OCI-LY1 (cell line): ENCODE data around the gene CMTM7.

Source experiments
- H2AFZ ChIP-seq: fragments of 200-600 bp; sonication (generic), shearing (Covaris generic); 2 replicates; pipeline ENCODE4 v1.6.0; 2014; ENCODE audit warnings: antibody characterized with exemption, mild to moderate bottlenecking, low read length
- H3F3A ChIP-seq: fragments of 200-600 bp; sonication (generic), shearing (Covaris generic); 2 replicates; pipeline ENCODE4 v1.6.0; 2014; ENCODE audit warnings: mild to moderate bottlenecking, antibody characterized with exemption, low read length, moderate library complexity; ENCODE audit not compliant: insufficient read depth
- H3K27ac ChIP-seq: fragments of 200-600 bp; sonication (generic); 2 replicates; pipeline ENCODE4 v1.5.1; 2014; ENCODE audit warnings: low read length, mixed run types, mild to moderate bottlenecking, low read depth; ENCODE audit not compliant: poor library complexity, severe bottlenecking
- H3K27me3 ChIP-seq: fragments of 200-600 bp; sonication (generic); 2 replicates; pipeline ENCODE4 v1.6.0; 2014; ENCODE audit warnings: antibody characterized with exemption, mild to moderate bottlenecking, low read length, moderate library complexity; ENCODE audit not compliant: insufficient read depth
- H3K36me3 ChIP-seq: fragments of 200-600 bp; sonication (generic); 2 replicates; pipeline ENCODE4 v1.6.1; 2014; ENCODE audit warnings: mild to moderate bottlenecking, antibody characterized with exemption, low read length, moderate library complexity, mixed read lengths; ENCODE audit not compliant: insufficient read depth
- H3K4me1 ChIP-seq: fragments of 200-600 bp; sonication (generic); 2 replicates; pipeline ENCODE4 v1.5.1; 2014; ENCODE audit warnings: mild to moderate bottlenecking, low read length, moderate library complexity; ENCODE audit not compliant: insufficient read depth, severe bottlenecking
- H3K4me2 ChIP-seq: fragments of 200-600 bp; sonication (generic), shearing (Covaris generic); 2 replicates; pipeline ENCODE4 v1.6.1; 2014; ENCODE audit warnings: low read length
- H3K4me3 ChIP-seq: fragments of 200-600 bp; sonication (generic); 2 replicates; pipeline ENCODE4 v1.5.1; 2014; ENCODE audit warnings: low read length, low read depth, mild to moderate bottlenecking, mixed read lengths; ENCODE audit not compliant: poor library complexity, severe bottlenecking
- H3K79me2 ChIP-seq: fragments of 200-600 bp; shearing (Covaris generic); 2 replicates; pipeline ENCODE4 v1.6.1; 2016; ENCODE audit warnings: mixed run types, low read length, mixed read lengths; ENCODE audit not compliant: insufficient read depth
- H3K9ac ChIP-seq: fragments of 200-600 bp; sonication (generic), shearing (Covaris generic); 2 replicates; pipeline ENCODE4 v1.6.1; 2014; ENCODE audit warnings: mild to moderate bottlenecking, low read length, mixed read lengths
- H3K9me2 ChIP-seq: fragments of 200-600 bp; sonication (generic), shearing (Covaris generic); 2 replicates; pipeline ENCODE4 v1.6.1; 2014; ENCODE audit warnings: low read depth, mild to moderate bottlenecking, low read length, mixed read lengths
- H3K9me3 ChIP-seq: fragments of 200-600 bp; shearing (Covaris generic); 2 replicates; pipeline ENCODE4 v1.6.1; 2014; ENCODE audit warnings: low read length, mixed read lengths
- H4K20me1 ChIP-seq: fragments of 200-600 bp; sonication (generic), shearing (Covaris generic); 2 replicates; pipeline ENCODE4 v1.6.0; 2016; ENCODE audit warnings: mild to moderate bottlenecking, low read length; ENCODE audit not compliant: insufficient read depth
- EZH2 ChIP-seq: fragments of 200-600 bp; sonication (generic), shearing (Covaris generic); IDR thresholded peaks from 2 replicates; pipeline ENCODE4 v1.8.0; 2017; ENCODE audit warnings: borderline replicate concordance, mixed run types, mild to moderate bottlenecking, antibody characterized with exemption, low read length, moderate library complexity, mixed read lengths
- TF ChIP-seq, protein P1 (sequence below): fragments of 200-600 bp; sonication (generic), shearing (Covaris generic); IDR thresholded peaks from 2 replicates; pipeline ENCODE4 v1.5.1; 2017; ENCODE audit warnings: mild to moderate bottlenecking, antibody characterized with exemption, low read length, moderate library complexity, mixed read lengths

The CMTM7 gene

DNA sequence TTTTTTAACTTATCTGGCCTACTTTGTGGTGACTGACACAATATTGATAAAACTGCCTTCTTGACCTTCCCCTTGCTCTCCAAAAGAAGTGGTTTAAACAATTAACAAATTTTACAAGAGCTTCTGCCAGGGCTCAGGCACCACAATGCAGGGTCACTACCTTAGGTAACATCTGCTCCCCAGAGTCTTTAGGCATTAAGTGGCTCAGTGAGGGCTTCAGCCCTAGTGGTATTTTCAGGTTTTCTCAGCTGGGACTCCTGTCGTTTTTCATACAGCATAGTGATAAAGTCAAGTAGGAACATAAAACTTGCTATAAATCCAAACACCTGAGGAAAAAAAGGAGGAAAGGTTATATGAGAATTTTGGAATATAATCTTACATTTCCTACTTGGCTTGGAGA is 92.1 kb downstream of the CMTM7 start:
- Histone ChIP-seq H3K4me2 (peak overlapping the region; percentile 65; the same call in 1 of the 2 replicates), H3K27me3 (no peaks in the 10 kb centered on the region), H3K9me2 (no peaks in the 10 kb centered on the region), H4K20me1 (no peaks in the 10 kb centered on the region), H3F3A (no peaks in the 10 kb centered on the region; the same call in 1 of the 2 replicates), H3K9me3 (no peaks in the 10 kb centered on the region), H3K79me2 (no peaks in the 10 kb centered on the region), H3K4me3 (no peak overlapping the region), H3K4me1 (peaks cover 18% of the 10 kb centered on the region), H2AFZ (no peak overlapping the region), H3K27ac (peak overlapping the region; percentile 66), H3K9ac (no peak overlapping the region), H3K36me3 (peaks cover 70% of the 10 kb centered on the region)
- no peak for TF ChIP-seq EZH2
- TF ChIP-seq, protein P1, sequence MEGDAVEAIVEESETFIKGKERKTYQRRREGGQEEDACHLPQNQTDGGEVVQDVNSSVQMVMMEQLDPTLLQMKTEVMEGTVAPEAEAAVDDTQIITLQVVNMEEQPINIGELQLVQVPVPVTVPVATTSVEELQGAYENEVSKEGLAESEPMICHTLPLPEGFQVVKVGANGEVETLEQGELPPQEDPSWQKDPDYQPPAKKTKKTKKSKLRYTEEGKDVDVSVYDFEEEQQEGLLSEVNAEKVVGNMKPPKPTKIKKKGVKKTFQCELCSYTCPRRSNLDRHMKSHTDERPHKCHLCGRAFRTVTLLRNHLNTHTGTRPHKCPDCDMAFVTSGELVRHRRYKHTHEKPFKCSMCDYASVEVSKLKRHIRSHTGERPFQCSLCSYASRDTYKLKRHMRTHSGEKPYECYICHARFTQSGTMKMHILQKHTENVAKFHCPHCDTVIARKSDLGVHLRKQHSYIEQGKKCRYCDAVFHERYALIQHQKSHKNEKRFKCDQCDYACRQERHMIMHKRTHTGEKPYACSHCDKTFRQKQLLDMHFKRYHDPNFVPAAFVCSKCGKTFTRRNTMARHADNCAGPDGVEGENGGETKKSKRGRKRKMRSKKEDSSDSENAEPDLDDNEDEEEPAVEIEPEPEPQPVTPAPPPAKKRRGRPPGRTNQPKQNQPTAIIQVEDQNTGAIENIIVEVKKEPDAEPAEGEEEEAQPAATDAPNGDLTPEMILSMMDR: no peak

DNA sequence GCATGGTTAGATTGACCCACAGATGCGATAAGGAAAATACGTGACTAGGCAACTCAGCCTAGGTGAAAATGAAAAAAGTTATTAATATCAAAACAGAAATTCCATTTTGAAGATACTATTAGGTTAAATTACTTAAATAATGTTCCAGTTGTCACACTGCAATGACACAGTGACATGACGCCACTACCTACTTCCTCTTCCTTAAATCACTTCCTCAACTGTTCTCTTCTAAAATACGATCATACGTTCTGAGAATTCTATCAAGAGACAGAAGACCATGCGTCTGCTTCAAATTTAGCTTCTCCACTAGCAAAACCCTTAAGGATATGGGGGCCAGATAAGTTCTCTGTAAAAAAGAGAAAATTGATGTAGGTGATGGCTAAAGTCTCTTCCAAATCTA is 92.8 kb downstream of the CMTM7 start:
- H3K4me2 ChIP-seq: peak overlapping the region; percentile 65
- peaks cover 63% of the 10 kb centered on the region for H3K36me3 ChIP-seq

DNA sequence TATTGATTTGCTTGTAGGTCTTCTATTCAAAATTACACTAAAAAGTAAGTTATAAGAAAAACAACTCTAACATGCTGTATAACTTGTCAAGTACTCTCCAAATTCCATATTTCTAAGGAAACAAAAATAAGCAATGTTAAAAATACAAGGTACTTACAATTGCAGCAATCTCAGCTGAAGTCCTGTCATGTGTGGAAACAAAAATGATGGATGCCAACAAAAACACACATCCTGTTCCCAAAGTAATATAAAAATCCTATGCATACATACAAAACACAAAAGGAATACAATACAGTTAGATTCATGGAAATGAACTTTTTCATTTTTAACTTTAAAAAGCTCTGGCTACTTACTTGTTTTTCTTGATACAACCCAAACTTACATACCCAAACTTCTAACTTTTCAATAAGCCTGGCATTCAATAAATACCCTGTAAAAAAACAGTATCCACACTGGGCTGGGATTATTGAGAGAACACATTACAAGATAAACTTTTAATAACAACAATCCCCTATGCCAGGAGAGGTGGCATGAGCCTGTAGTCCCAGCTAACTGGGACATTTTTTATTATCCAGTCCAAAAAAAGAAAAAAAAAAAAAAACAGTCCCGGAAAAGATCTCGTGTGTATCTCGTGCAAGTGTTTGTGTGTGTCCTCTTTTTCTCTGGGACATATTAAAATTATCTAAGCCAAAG is 96.3 kb downstream of the CMTM7 start:
- peaks cover 18% of the 10 kb centered on the region for H3K4me1 ChIP-seq
- H3F3A ChIP-seq: no peaks in the 10 kb centered on the region; the same call in 1 of the 2 replicates
- no peak overlapping the region for H2AFZ ChIP-seq
- no peaks in the 10 kb centered on the region for H3K9me2 ChIP-seq
- H3K36me3 ChIP-seq: peaks cover 48% of the 10 kb centered on the region
- no peak overlapping the region for H3K4me2 ChIP-seq
- H3K27me3 ChIP-seq: no peaks in the 10 kb centered on the region
- H3K9ac ChIP-seq: no peak overlapping the region
- TF ChIP-seq, protein P1: no peak
- no peak for TF ChIP-seq EZH2
- no peaks in the 10 kb centered on the region for H3K79me2 ChIP-seq
- H3K27ac ChIP-seq: no peak overlapping the region
- no peaks in the 10 kb centered on the region for H3K9me3 ChIP-seq
- H3K4me3 ChIP-seq: no peak overlapping the region
- H4K20me1 ChIP-seq: no peaks in the 10 kb centered on the region

More for the DNA sequence above, 92.8 kb downstream of the CMTM7 start:
- Histone ChIP-seq H2AFZ (peak overlapping the region; percentile 35; the same call in 1 of the 2 replicates), H3K4me1 (peaks cover 18% of the 10 kb centered on the region), H3K9me3 (no peaks in the 10 kb centered on the region), H3K9ac (0 out of 2 replicates have a peak overlapping the region, but pooled peaks have one; percentile 3), H4K20me1 (no peaks in the 10 kb centered on the region), H3K9me2 (no peaks in the 10 kb centered on the region), H3K27me3 (no peaks in the 10 kb centered on the region), H3F3A (no peaks in the 10 kb centered on the region; the same call in 1 of the 2 replicates), H3K4me3 (peak overlapping the region; percentile 36), H3K79me2 (no peaks in the 10 kb centered on the region), H3K27ac (peak overlapping the region; percentile 66)
- TF ChIP-seq, protein P1: no peak
- TF ChIP-seq EZH2: no peak
